8988T (cell line): ENCODE data around the gene ARPC2.
"Not testable (repeated sequence)": the region's sequence is repeated elsewhere in the genome, so short reads cannot be mapped to it uniquely, and the experiment has no call there.

ENCODE experiments used
- DNase-seq: peaks from one replicate; pipeline ENCODE4 v3.0.0; 2011

Gene ARPC2

GRCh38 chr2:218271865-218272530, 55.0 kb downstream of the ARPC2 start:
- DNase-seq, result no peak

GRCh38 chr2:218272531-218273212, 55.7 kb downstream of the ARPC2 start:
- peak; percentile 80 for DNase-seq

GRCh38 chr2:218273214-218273907, 56.4 kb downstream of the ARPC2 start:
- not testable (repeated sequence) for DNase-seq

GRCh38 chr2:218273908-218274249, 56.9 kb downstream of the ARPC2 start:
- no peak for DNase-seq

GRCh38 chr2:218274586-218274985, 57.6 kb downstream of the ARPC2 start:
- no peak for DNase-seq

GRCh38 chr2:218275371-218276072, 58.5 kb downstream of the ARPC2 start:
- no peak for DNase-seq

GRCh38 chr2:218276986-218277755, 60.2 kb downstream of the ARPC2 start:
- no peak for DNase-seq

- no peak for DNase-seq
These were observed 60.9 kb downstream of the ARPC2 start for GRCh38 chr2:218277921-218278320.

- no peak for DNase-seq
These were observed 61.8 kb downstream of the ARPC2 start for GRCh38 chr2:218278531-218279360.

GRCh38 chr2:218280260-218280870, 63.4 kb downstream of the ARPC2 start:
- no peak for DNase-seq

- DNase-seq, result no peak
These were observed 64.5 kb downstream of the ARPC2 start for GRCh38 chr2:218281449-218281848.

GRCh38 chr2:218282173-218282991, 65.4 kb downstream of the ARPC2 start:
- no peak for DNase-seq

- DNase-seq, result peak; percentile 6
These were observed 67.3 kb downstream of the ARPC2 start for GRCh38 chr2:218284106-218284811.

- peak; percentile 5 for DNase-seq
These were observed 68.6 kb downstream of the ARPC2 start for GRCh38 chr2:218285604-218286003.

- peak; percentile 89 for DNase-seq
These were observed 69.8 kb downstream of the ARPC2 start for GRCh38 chr2:218286570-218287459.

- no peak for DNase-seq
These were observed 72.8 kb downstream of the ARPC2 start for GRCh38 chr2:218289639-218290315.

GRCh38 chr2:218290316-218291261, 73.6 kb downstream of the ARPC2 start:
- DNase-seq, result no peak
